NCI-H2227 (cell line): ENCODE measurements around the gene SCD5.

Experiments used
- DNase-seq: peaks from one replicate; lab custom pipeline; 2025; ENCODE audit not compliant: unreplicated experiment; lab: John Stamatoyannopoulos, UW

The SCD5 gene

GRCh38 chr4:82642331-82642730, 156.3 kb downstream of the SCD5 start:
- no peak for DNase-seq

GRCh38 chr4:82640540-82640939, 158.1 kb downstream of the SCD5 start:
- no peak for DNase-seq

GRCh38 chr4:82639971-82640370, 158.6 kb downstream of the SCD5 start:
- DNase-seq = no peak

GRCh38 chr4:82638479-82638878, 160.1 kb downstream of the SCD5 start:
- no peak for DNase-seq

- no peak for DNase-seq
These were observed 168.5 kb downstream of the SCD5 start for GRCh38 chr4:82630079-82630478.

- DNase-seq = no peak
These were observed 169.2 kb downstream of the SCD5 start for GRCh38 chr4:82629238-82630000.

- no peak for DNase-seq
These were observed 172.2 kb downstream of the SCD5 start for GRCh38 chr4:82626251-82626868.

GRCh38 chr4:82624819-82625218, 173.8 kb downstream of the SCD5 start:
- no peak for DNase-seq

GRCh38 chr4:82623121-82623683, 175.4 kb downstream of the SCD5 start:
- no peak for DNase-seq

GRCh38 chr4:82621251-82621650, 177.3 kb downstream of the SCD5 start:
- DNase-seq = no peak

GRCh38 chr4:82620126-82620735, 178.4 kb downstream of the SCD5 start:
- no peak for DNase-seq

GRCh38 chr4:82618103-82618720, 180.4 kb downstream of the SCD5 start:
- no peak for DNase-seq

- DNase-seq = no peak
These were observed 183.7 kb downstream of the SCD5 start for GRCh38 chr4:82614838-82615449.

- DNase-seq = no peak
These were observed 185.5 kb downstream of the SCD5 start for GRCh38 chr4:82613121-82613520.

GRCh38 chr4:82611982-82612381, 186.6 kb downstream of the SCD5 start:
- peak; percentile 33 for DNase-seq

GRCh38 chr4:82611527-82611926, 187.1 kb downstream of the SCD5 start:
- peak; percentile 70 for DNase-seq

- DNase-seq = no peak
These were observed 188.6 kb downstream of the SCD5 start for GRCh38 chr4:82610041-82610440.

- DNase-seq = no peak
These were observed 192.0 kb downstream of the SCD5 start for GRCh38 chr4:82606622-82607021.

GRCh38 chr4:82604522-82604921, 194.1 kb downstream of the SCD5 start:
- DNase-seq = no peak

- DNase-seq = no peak
These were observed 197.2 kb downstream of the SCD5 start for GRCh38 chr4:82601242-82602015.
